Keratinocyte (primary cell): ENCODE measurements around the gene BARX2.

Experiments used
- CTCF ChIP-seq, 3 experiments: IDR thresholded peaks in 1 of 3; conservative IDR thresholded peaks in 1 of 3; optimal IDR thresholded peaks in 1 of 3; 2 replicates in 2 of 3; 3 replicates in 1 of 3; pipeline versions ENCODE3 to v1.5.1; 2011; ENCODE audit warnings: low read length in 3 of 3, mild to moderate bottlenecking in 3 of 3, moderate library complexity in 2 of 3, control low read depth in 1 of 3, inconsistent platforms in 1 of 3; ENCODE audit not compliant: insufficient read depth in 2 of 3; ENCODE audit errors: extremely low read depth in 1 of 3
- EZH2 ChIP-seq: IDR thresholded peaks from one replicate; pipeline ENCODE4 v1.6.1; 2012; ENCODE audit warnings: inconsistent platforms, mild to moderate bottlenecking, low read length, moderate library complexity

- TF ChIP-seq CTCF (optimal IDR thresholded peaks at IDR 0.05 in 1 of 3, IDR thresholded peaks at IDR 0.05 in 1 of 3, conservative IDR thresholded peaks at IDR 0.05 in 1 of 3; ENCODE audit: extremely low read depth in 1 of 3, insufficient read depth in 2 of 3, low read length in 3 of 3) (no peak), EZH2 (peak; percentile 24)
Observed at GRCh38 chr11:129374081-129374992, 1.3 kb upstream of the BARX2 start.
